HEK293 (cell line): ENCODE results near the gene CSTPP1.

Experiments
- CTCF ChIA-PET: fragments of 350-600 bp; formaldehyde crosslinking; extraction: SDS; loops from one replicate; lab custom pipeline; 2021; ENCODE audit warnings: antibody characterized with exemption; lab: Yijun Ruan, JAX
- POLR2A ChIA-PET: fragments of 300-600 bp; formaldehyde crosslinking; extraction: SDS; loops from one replicate; lab custom pipeline; 2020; ENCODE audit warnings: antibody characterized with exemption, inconsistent platforms; lab: Yijun Ruan, JAX
- H3K27ac ChIP-seq: fragments of 200-500 bp; sonication (Bioruptor generic); 2 replicates; pipeline ENCODE4 v1.5.1; 2014; ENCODE audit warnings: low read depth, low read length, control low read depth, inconsistent platforms; ENCODE audit errors: extremely low read depth
- H3K36me3 ChIP-seq, 2 experiments: fragments of 200-500 bp in 1 of 2; sonication (Bioruptor generic) in 1 of 2; 1 replicate in 1 of 2; 2 replicates in 1 of 2; pipeline ENCODE4 v1.5.1; 2014 to 2017; ENCODE audit warnings: inconsistent platforms in 2 of 2, low read length in 2 of 2; ENCODE audit not compliant: control insufficient read depth in 2 of 2, insufficient read depth in 1 of 2
- H3K4me1 ChIP-seq: fragments of 200-500 bp; sonication (Bioruptor generic); 2 replicates; pipeline ENCODE4 v1.5.1; 2014; ENCODE audit warnings: mild to moderate bottlenecking, low read length, inconsistent platforms; ENCODE audit not compliant: control insufficient read depth, insufficient read depth
- H3K4me3 ChIP-seq: 2 replicates; pipeline ENCODE4 v1.5.1; 2011; ENCODE audit warnings: low read depth, mild to moderate bottlenecking, control low read depth, low read length, moderate library complexity
- H3K9me3 ChIP-seq: fragments of 200-500 bp; sonication (Bioruptor generic); 2 replicates; pipeline ENCODE4 v1.5.1; 2014; ENCODE audit warnings: low read depth, low read length, inconsistent platforms; ENCODE audit not compliant: control insufficient read depth, insufficient read depth
- ATF2 ChIP-seq: fragments of 450-650 bp; formaldehyde crosslinking; IDR thresholded peaks from 2 replicates; pipeline ENCODE4 v1.5.1; 2016; ENCODE audit warnings: missing biosample characterization, missing genetic modification characterization, low read depth
- BCL11A ChIP-seq: fragments of 450-650 bp; formaldehyde crosslinking; IDR thresholded peaks from 2 replicates; pipeline ENCODE4 v1.5.1; 2016; ENCODE audit warnings: low read depth, missing biosample characterization, missing genetic modification characterization
- KLF7 ChIP-seq: fragments of 450-650 bp; formaldehyde crosslinking; IDR thresholded peaks from 2 replicates; pipeline ENCODE4 v1.5.1; 2016; ENCODE audit warnings: missing biosample characterization, missing genetic modification characterization, borderline replicate concordance
- MYNN ChIP-seq: fragments of 450-650 bp; formaldehyde crosslinking; IDR thresholded peaks from 2 replicates; pipeline ENCODE4 v1.5.1; 2016; ENCODE audit warnings: missing biosample characterization, missing genetic modification characterization, borderline replicate concordance
- OVOL3 ChIP-seq: fragments of 450-650 bp; formaldehyde crosslinking; IDR thresholded peaks from 2 replicates; pipeline ENCODE4 v1.5.1; 2016; ENCODE audit warnings: missing biosample characterization, missing genetic modification characterization
- PRDM6 ChIP-seq: fragments of 450-650 bp; formaldehyde crosslinking; IDR thresholded peaks from 2 replicates; pipeline ENCODE4 v1.5.1; 2017; ENCODE audit warnings: missing biosample characterization, missing genetic modification characterization
- SALL2 ChIP-seq: fragments of 450-650 bp; formaldehyde crosslinking; IDR thresholded peaks from 2 replicates; pipeline ENCODE4 v1.5.0; 2017; ENCODE audit warnings: missing biosample characterization, mild to moderate bottlenecking, missing genetic modification characterization, borderline replicate concordance
- SETDB1 ChIP-seq: IDR thresholded peaks from one replicate; pipeline ENCODE4 v1.6.1; 2017; ENCODE audit warnings: mild to moderate bottlenecking, low read length, moderate library complexity, mixed read lengths; ENCODE audit not compliant: insufficient read length
- ZFP3 ChIP-seq: fragments of 450-650 bp; formaldehyde crosslinking; IDR thresholded peaks from 2 replicates; pipeline ENCODE4 v1.5.1; 2016; ENCODE audit warnings: low read depth, missing biosample characterization, missing genetic modification characterization
- ZNF121 ChIP-seq: fragments of 450-650 bp; formaldehyde crosslinking; IDR thresholded peaks from 2 replicates; pipeline ENCODE4 v1.5.1; 2016; ENCODE audit warnings: missing biosample characterization, missing genetic modification characterization
- ZNF169 ChIP-seq: fragments of 450-650 bp; formaldehyde crosslinking; IDR thresholded peaks from 2 replicates; pipeline ENCODE4 v1.5.1; 2016; ENCODE audit warnings: missing biosample characterization, missing genetic modification characterization
- ZNF24 ChIP-seq: fragments of 450-650 bp; formaldehyde crosslinking; IDR thresholded peaks from 2 replicates; pipeline ENCODE4 v1.5.1; 2016; ENCODE audit warnings: missing biosample characterization, missing genetic modification characterization
- ZNF248 ChIP-seq: fragments of 450-650 bp; formaldehyde crosslinking; IDR thresholded peaks from 2 replicates; pipeline ENCODE4 v1.5.1; 2017; ENCODE audit warnings: missing biosample characterization, missing genetic modification characterization
- ZNF26 ChIP-seq: fragments of 450-650 bp; formaldehyde crosslinking; IDR thresholded peaks from 2 replicates; pipeline ENCODE4 v1.5.1; 2016; ENCODE audit warnings: missing biosample characterization, missing genetic modification characterization
- ZNF354C ChIP-seq: fragments of 450-650 bp; formaldehyde crosslinking; IDR thresholded peaks from 2 replicates; pipeline ENCODE4 v1.5.1; 2016; ENCODE audit warnings: missing biosample characterization, missing genetic modification characterization, low read depth, borderline replicate concordance
- ZNF391 ChIP-seq: fragments of 450-650 bp; formaldehyde crosslinking; IDR thresholded peaks from 2 replicates; pipeline ENCODE4 v1.5.1; 2016; ENCODE audit warnings: low read depth, missing biosample characterization, missing genetic modification characterization, borderline replicate concordance
- ZNF449 ChIP-seq: fragments of 450-650 bp; formaldehyde crosslinking; IDR thresholded peaks from 2 replicates; pipeline ENCODE4 v1.5.1; 2017; ENCODE audit warnings: missing biosample characterization, mild to moderate bottlenecking, missing genetic modification characterization, moderate library complexity
- ZNF521 ChIP-seq: fragments of 450-650 bp; formaldehyde crosslinking; IDR thresholded peaks from 2 replicates; pipeline ENCODE4 v1.5.1; 2017; ENCODE audit warnings: missing biosample characterization, mild to moderate bottlenecking, missing genetic modification characterization
- ZNF548 ChIP-seq: fragments of 450-650 bp; formaldehyde crosslinking; IDR thresholded peaks from 2 replicates; pipeline ENCODE4 v1.5.1; 2016; ENCODE audit warnings: missing biosample characterization, missing genetic modification characterization
- ZNF654 ChIP-seq: fragments of 450-650 bp; formaldehyde crosslinking; IDR thresholded peaks from 2 replicates; pipeline ENCODE4 v1.5.1; 2016; ENCODE audit warnings: low read depth, missing biosample characterization, missing genetic modification characterization
- ZNF670 ChIP-seq: fragments of 450-650 bp; formaldehyde crosslinking; IDR thresholded peaks from 2 replicates; pipeline ENCODE4 v1.5.1; 2016; ENCODE audit warnings: missing biosample characterization, missing genetic modification characterization, low read depth
- ZNF830 ChIP-seq: fragments of 450-650 bp; IDR thresholded peaks from 2 replicates; pipeline ENCODE4 v1.5.0; 2018; ENCODE audit warnings: missing biosample characterization, missing genetic modification characterization, low read depth, mild to moderate bottlenecking, moderate library complexity
- ZSCAN23 ChIP-seq: fragments of 450-650 bp; formaldehyde crosslinking; IDR thresholded peaks from 2 replicates; pipeline ENCODE4 v1.5.1; 2016; ENCODE audit warnings: missing biosample characterization, missing genetic modification characterization
- ZSCAN5A ChIP-seq: fragments of 450-650 bp; formaldehyde crosslinking; IDR thresholded peaks from 2 replicates; pipeline ENCODE4 v1.5.1; 2016; ENCODE audit warnings: missing biosample characterization, missing genetic modification characterization

CSTPP1 gene

GRCh38 chr11:47180006-47180787 lies 243.6 kb downstream of the CSTPP1 start (continued):
- no peak for TF ChIP-seq MYNN (tag by site-specific recombination)
- TF ChIP-seq ZNF521 (tag by site-specific recombination), result no peak
- no peak for TF ChIP-seq KLF7 (tag by site-specific recombination)
- TF ChIP-seq ZNF830 (tag by site-specific recombination), result no peak

- no peak for TF ChIP-seq ZSCAN23 (tag by site-specific recombination)
- no peak for TF ChIP-seq PRDM6 (tag by site-specific recombination)
- TF ChIP-seq SALL2, result no peak
- no peak for TF ChIP-seq ZNF169 (tag by site-specific recombination)
- TF ChIP-seq ZSCAN5A (tag by site-specific recombination), result no peak
- TF ChIP-seq ZFP3 (tag by site-specific recombination), result no peak
- no peak for TF ChIP-seq SETDB1
- no peak for TF ChIP-seq ZNF449
- no peak for TF ChIP-seq BCL11A (tag by site-specific recombination)
- TF ChIP-seq ZNF354C (tag by site-specific recombination), result no peak
- TF ChIP-seq ZNF670 (tag by site-specific recombination), result no peak
- TF ChIP-seq ZNF548 (tag by site-specific recombination), result no peak
- TF ChIP-seq ZNF24 (tag by site-specific recombination), result no peak
- no peak for TF ChIP-seq ZNF26 (tag by site-specific recombination)
- TF ChIP-seq ZNF391 (tag by site-specific recombination), result no peak
- TF ChIP-seq ATF2 (tag by site-specific recombination), result no peak
- TF ChIP-seq ZNF654 (tag by site-specific recombination), result no peak
- no peak for TF ChIP-seq ZNF248 (tag by site-specific recombination)
- no peak for TF ChIP-seq ZNF121 (tag by site-specific recombination)
- no peak for TF ChIP-seq OVOL3 (tag by site-specific recombination)
- H3K27ac ChIP-seq, result no peak overlapping the region
- ChIA-PET CTCF (interaction anchor here (0.5 to 1.4 kb wide), 6 partner anchors 28 to 279 kb away, joined by 3 to 4 read pairs (median 4); no protein-coding TSS in a partner anchor), POLR2A (interaction anchor here (0.7 to 2.0 kb wide), 2 partner anchors 34 to 55 kb away, joined by 5 to 10 read pairs; partner anchors contain the start of gene DDB2)
- H3K9me3 ChIP-seq, result no peaks in the 10 kb centered on the region
- H3K4me1 ChIP-seq, result no peaks in the 10 kb centered on the region
- H3K36me3 ChIP-seq, result peaks cover 0 to 46% of the 10 kb centered on the region in 2 experiments; a peak in 2 of 3 replicates
- no peak overlapping the region for H3K4me3 ChIP-seq
Observed at GRCh38 chr11:47181271-47181670, 244.7 kb downstream of the CSTPP1 start.
